SJSA1 (cell line): ENCODE measurements around the gene WAS. TPM values are rescaled to one million over a fixed set of nuclear protein-coding genes. Genes with fewer than 3 reads are reported as not detected.

Source experiments
- DNase-seq, 2 experiments: peaks; one replicate each; pipeline ENCODE4 v3.0.0-alpha.2; 2015 to 2020; ENCODE audit warnings: low spot score in 2 of 2, low read depth in 1 of 2
- H3K27ac ChIP-seq: fragments of 250-450 bp; sonication (Bioruptor Pico); 2 replicates; pipeline ENCODE4 v1.5.1; 2020; ENCODE audit warnings: mild to moderate bottlenecking, moderate library complexity
- H3K27me3 ChIP-seq: fragments of 250-450 bp; sonication (Bioruptor Pico); replicated peaks from 2 replicates; pipeline ENCODE4 v1.5.1; 2020; ENCODE audit warnings: mild to moderate bottlenecking, moderate library complexity
- H3K36me3 ChIP-seq: fragments of 250-450 bp; sonication (Bioruptor Pico); 2 replicates; pipeline ENCODE4 v1.5.1; 2020; ENCODE audit warnings: mild to moderate bottlenecking
- H3K4me1 ChIP-seq: fragments of 250-450 bp; sonication (Bioruptor Pico); replicated peaks from 2 replicates; pipeline ENCODE4 v1.6.1; 2021; ENCODE audit warnings: mild to moderate bottlenecking
- H3K4me3 ChIP-seq: fragments of 250-450 bp; sonication (Bioruptor Pico); 2 replicates; pipeline ENCODE4 v1.5.1; 2020; ENCODE audit warnings: mild to moderate bottlenecking
- H3K9me3 ChIP-seq: fragments of 250-450 bp; sonication (Bioruptor Pico); replicated peaks from 2 replicates; pipeline ENCODE4 v1.5.1; 2020; ENCODE audit warnings: mild to moderate bottlenecking
- total RNA-seq: library from RNA; depleted of rRNA; stranded (reverse); fragments of >200 nt; shearing (Covaris generic); gene quantifications from 2 replicates; pipeline ENCODE4 v1.2.3, GENCODE V29; 2014

The WAS gene
- total RNA-seq, 1 experiment from 2014 or later = not detected

DNA sequence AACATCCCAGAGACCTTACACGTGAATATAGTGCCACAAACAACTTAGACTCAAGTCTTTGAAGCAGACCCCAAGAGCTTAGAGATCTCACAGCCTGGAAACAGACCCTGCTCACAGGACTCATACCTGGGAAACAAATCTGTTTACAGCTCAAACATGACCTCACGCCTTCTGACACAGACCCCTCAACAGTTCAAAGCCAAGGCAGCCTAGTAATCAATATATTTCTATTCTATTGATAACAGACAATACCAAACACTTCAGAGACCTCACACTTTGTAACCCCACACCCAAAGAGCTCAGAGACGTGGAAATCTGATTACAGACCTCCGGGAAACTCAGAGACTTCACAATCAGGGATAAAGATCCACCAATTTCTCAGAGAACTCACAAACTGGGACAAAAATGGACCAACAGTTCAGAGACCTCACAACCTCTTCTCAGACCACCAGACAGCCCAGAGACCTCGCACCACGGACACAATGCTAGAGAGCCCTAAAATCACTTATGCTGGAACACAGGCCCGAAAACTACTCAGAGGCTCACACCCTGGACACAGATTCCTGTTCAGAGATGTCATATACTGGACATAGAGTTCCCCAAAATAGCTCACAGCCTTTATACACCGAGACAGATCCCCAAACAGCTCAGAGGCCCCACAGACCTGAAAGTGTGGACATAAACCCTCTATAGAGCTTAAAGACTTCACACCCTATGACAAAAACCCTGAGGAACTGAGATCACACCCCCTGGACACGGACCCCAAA, 27.7 kb downstream of the WAS start:
- Histone ChIP-seq H3K27ac (no peak overlapping the region), H3K4me3 (no peak overlapping the region), H3K27me3 (no peaks in the 10 kb centered on the region), H3K4me1 (peaks cover 44% of the 10 kb centered on the region), H3K36me3 (peaks cover 8% of the 10 kb centered on the region; the same call in 1 of the 2 replicates), H3K9me3 (no peaks in the 10 kb centered on the region)
- no peak for DNase-seq

DNA sequence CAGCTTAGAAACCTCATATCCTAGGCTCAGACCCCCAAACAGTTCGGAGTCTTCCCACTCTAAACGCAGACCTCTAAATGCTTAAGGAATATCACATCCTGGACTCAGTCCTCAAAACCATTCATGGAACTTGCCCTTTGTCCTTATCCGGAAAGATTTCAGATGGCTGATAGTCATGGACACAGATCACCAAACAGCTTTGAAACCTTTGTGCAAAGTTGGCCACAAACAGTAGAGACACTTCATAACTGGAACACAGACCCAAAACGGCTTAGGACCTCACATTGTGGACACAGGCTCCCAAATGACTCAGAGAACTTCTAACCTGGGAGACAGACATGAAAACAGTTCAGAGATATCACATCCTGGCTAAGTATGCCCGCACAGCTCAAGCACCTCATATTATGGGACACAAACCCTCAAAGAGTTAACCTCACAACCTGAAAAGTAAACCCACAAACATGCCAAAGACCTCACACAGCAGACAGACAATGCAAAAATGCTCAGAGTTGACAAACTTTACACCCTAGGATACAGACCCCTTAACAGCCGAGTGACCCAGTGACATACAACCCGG, 28.4 kb downstream of the WAS start:
- Histone ChIP-seq H3K4me1 (peaks cover 45% of the 10 kb centered on the region), H3K27ac (no peak overlapping the region), H3K4me3 (no peak overlapping the region), H3K9me3 (no peaks in the 10 kb centered on the region), H3K27me3 (no peaks in the 10 kb centered on the region), H3K36me3 (peaks cover 8% of the 10 kb centered on the region; the same call in 1 of the 2 replicates)
- no peak for DNase-seq

DNA sequence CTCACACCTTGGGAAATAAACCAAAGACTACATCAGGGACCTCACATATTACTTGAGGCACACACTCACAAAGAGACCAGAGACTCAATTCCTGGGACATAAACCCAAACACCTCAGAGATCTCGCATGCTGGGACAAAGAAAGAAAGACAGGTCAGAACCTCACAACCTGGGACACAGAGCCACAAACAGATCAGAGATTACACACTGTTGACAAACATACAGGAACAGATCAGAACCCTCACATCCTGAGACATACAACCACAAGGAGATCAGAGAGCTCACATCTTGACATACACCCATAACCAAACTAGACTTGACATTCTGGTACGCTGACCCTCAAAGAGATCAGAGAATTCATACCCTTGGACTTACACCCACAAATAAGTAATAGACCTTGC, 30.2 kb downstream of the WAS start:
- no peak for DNase-seq
- H3K9me3 ChIP-seq = no peaks in the 10 kb centered on the region
- peaks cover 45% of the 10 kb centered on the region for H3K4me1 ChIP-seq
- H3K27ac ChIP-seq = no peak overlapping the region
- no peak overlapping the region for H3K4me3 ChIP-seq
- H3K36me3 ChIP-seq = peaks cover 2% of the 10 kb centered on the region; the same call in 1 of the 2 replicates
- no peaks in the 10 kb centered on the region for H3K27me3 ChIP-seq

GRCh38 chrX:48714573-48714972, 31.0 kb downstream of the WAS start:
- no peaks in the 10 kb centered on the region for H3K27me3 ChIP-seq
- peaks cover 45% of the 10 kb centered on the region for H3K4me1 ChIP-seq
- no peak overlapping the region for H3K4me3 ChIP-seq
- H3K9me3 ChIP-seq = no peaks in the 10 kb centered on the region
- no peak for DNase-seq
- H3K27ac ChIP-seq = no peak overlapping the region
- H3K36me3 ChIP-seq = no peaks in the 10 kb centered on the region

DNA sequence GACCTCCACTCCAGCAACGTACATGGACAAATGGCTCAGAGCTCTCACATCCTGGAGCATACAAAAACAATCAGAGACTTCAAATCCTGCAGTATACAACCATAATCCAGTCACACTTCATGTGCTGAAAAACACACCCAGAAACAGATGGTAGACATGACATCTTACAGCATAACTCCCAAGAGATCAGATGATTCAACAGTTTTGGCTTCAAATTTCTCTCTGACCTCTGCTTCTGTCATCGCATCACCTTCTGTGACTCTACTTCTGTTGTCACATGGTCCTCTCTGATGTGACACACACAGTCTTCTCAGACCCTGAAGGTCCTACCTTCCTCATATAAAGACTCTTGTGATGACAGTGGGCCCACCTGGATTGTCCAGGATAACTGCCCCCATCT, 31.5 kb downstream of the WAS start:
- DNase-seq = no peak
- no peaks in the 10 kb centered on the region for H3K9me3 ChIP-seq
- H3K4me3 ChIP-seq = no peak overlapping the region
- no peaks in the 10 kb centered on the region for H3K27me3 ChIP-seq
- no peaks in the 10 kb centered on the region for H3K36me3 ChIP-seq
- peak overlapping the region; percentile 33 for H3K27ac ChIP-seq
- peaks cover 45% of the 10 kb centered on the region for H3K4me1 ChIP-seq

GRCh38 chrX:48715876-48716502, 32.4 kb downstream of the WAS start:
- Histone ChIP-seq H3K4me3 (no peak overlapping the region), H3K27me3 (no peaks in the 10 kb centered on the region), H3K36me3 (no peaks in the 10 kb centered on the region), H3K27ac (peak overlapping the region; percentile 33; the same call in 1 of the 2 replicates), H3K4me1 (peaks cover 45% of the 10 kb centered on the region), H3K9me3 (no peaks in the 10 kb centered on the region)
- DNase-seq = peak; percentile 45 to 58

DNA sequence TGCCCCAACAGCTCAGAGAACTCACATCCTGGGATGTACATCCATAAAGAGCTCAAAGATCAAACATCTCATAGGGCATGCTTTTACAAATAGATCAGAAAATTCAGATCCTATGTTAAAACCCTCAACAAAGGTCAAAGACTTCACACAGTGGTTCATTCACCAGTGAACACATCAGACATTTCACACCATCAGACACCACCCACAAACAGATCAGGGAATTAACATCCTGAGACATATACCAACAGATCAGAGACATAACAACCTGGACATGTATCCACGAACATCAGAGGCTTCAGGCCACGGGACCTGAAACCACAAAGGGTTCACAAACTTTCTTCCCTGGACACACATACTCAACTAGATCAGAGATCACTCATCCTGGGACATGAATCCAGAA, 36.4 kb downstream of the WAS start:
- no peaks in the 10 kb centered on the region for H3K27me3 ChIP-seq
- H3K36me3 ChIP-seq = no peaks in the 10 kb centered on the region
- peaks cover 15% of the 10 kb centered on the region for H3K4me1 ChIP-seq
- H3K9me3 ChIP-seq = no peaks in the 10 kb centered on the region
- H3K27ac ChIP-seq = no peak overlapping the region
- no peak overlapping the region for H3K4me3 ChIP-seq
- DNase-seq = no peak

GRCh38 chrX:48720577-48721250, 37.1 kb downstream of the WAS start:
- DNase-seq = no peak
- no peaks in the 10 kb centered on the region for H3K36me3 ChIP-seq

GRCh38 chrX:48721916-48722315, 38.3 kb downstream of the WAS start:
- H3K36me3 ChIP-seq = no peaks in the 10 kb centered on the region
- H3K4me3 ChIP-seq = no peak overlapping the region
- DNase-seq = no peak

More at GRCh38 chrX:48720577-48721250, 37.1 kb downstream of the WAS start:
- H3K9me3 ChIP-seq = no peaks in the 10 kb centered on the region
- peaks cover 7% of the 10 kb centered on the region for H3K4me1 ChIP-seq
- H3K27ac ChIP-seq = no peak overlapping the region
- H3K27me3 ChIP-seq = no peaks in the 10 kb centered on the region
- no peak overlapping the region for H3K4me3 ChIP-seq

GRCh38 chrX:48726596-48726995, 43.0 kb downstream of the WAS start:
- Histone ChIP-seq H3K36me3 (no peaks in the 10 kb centered on the region), H3K27ac (no peak overlapping the region), H3K27me3 (no peaks in the 10 kb centered on the region), H3K4me3 (no peak overlapping the region), H3K9me3 (no peaks in the 10 kb centered on the region), H3K4me1 (no peaks in the 10 kb centered on the region)
- DNase-seq = no peak

More at GRCh38 chrX:48721916-48722315, 38.3 kb downstream of the WAS start:
- Histone ChIP-seq H3K27ac (no peak overlapping the region), H3K9me3 (no peaks in the 10 kb centered on the region), H3K27me3 (no peaks in the 10 kb centered on the region), H3K4me1 (no peaks in the 10 kb centered on the region)

GRCh38 chrX:48728653-48729052, 45.1 kb downstream of the WAS start:
- no peak overlapping the region for H3K27ac ChIP-seq
- no peaks in the 10 kb centered on the region for H3K27me3 ChIP-seq
- no peaks in the 10 kb centered on the region for H3K36me3 ChIP-seq
- H3K4me1 ChIP-seq = no peaks in the 10 kb centered on the region
- no peaks in the 10 kb centered on the region for H3K9me3 ChIP-seq
- DNase-seq = no peak
- H3K4me3 ChIP-seq = no peak overlapping the region

GRCh38 chrX:48736303-48736702, 52.7 kb downstream of the WAS start:
- DNase-seq = peak in 1 of 2 experiments; percentile 3
- H3K9me3 ChIP-seq = no peaks in the 10 kb centered on the region
- no peak overlapping the region for H3K4me3 ChIP-seq
- peaks cover 6% of the 10 kb centered on the region for H3K4me1 ChIP-seq
- no peaks in the 10 kb centered on the region for H3K27me3 ChIP-seq
- no peaks in the 10 kb centered on the region for H3K36me3 ChIP-seq
- no peak overlapping the region for H3K27ac ChIP-seq

DNA sequence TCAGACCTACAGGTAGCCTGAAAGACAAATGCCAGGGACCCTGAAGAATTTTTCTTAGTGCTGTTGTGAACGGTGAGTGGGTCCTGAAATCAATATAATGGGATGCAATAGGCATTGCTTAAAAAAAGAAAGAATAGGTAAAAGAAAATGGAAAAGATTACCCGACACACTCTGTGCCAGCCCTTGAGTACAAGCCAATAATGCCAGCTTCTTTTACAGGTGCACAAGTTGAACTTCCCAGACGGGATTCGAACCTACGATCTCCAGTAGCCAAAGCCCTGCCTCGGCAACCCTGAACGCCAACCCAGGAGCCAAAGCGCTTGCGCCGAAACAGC, 53.2 kb downstream of the WAS start:
- H3K9me3 ChIP-seq = no peaks in the 10 kb centered on the region
- no peaks in the 10 kb centered on the region for H3K27me3 ChIP-seq
- H3K27ac ChIP-seq = no peak overlapping the region
- DNase-seq = no peak
- peak overlapping the region; percentile 49 for H3K4me3 ChIP-seq
- H3K36me3 ChIP-seq = no peaks in the 10 kb centered on the region
- peaks cover 6% of the 10 kb centered on the region for H3K4me1 ChIP-seq
